Endothelial cell of umbilical vein (primary cell): Measurements from ENCODE around the gene RAB8A. TPM values are rescaled to one million over a fixed set of nuclear protein-coding genes. Genes with fewer than 3 reads are reported as not detected.

Experiments
- BruUV-seq: library from RNA; stranded (reverse); fragments of 400-500 nt; replicated peaks from 2 replicates; lab custom pipeline; 2021; lab: Mats Ljungman, UMichigan
- CTCF ChIA-PET: fragments of 300-600, 350-600 bp; sonication (Branson Sonifier 250); formaldehyde crosslinking; loops from one replicate; lab custom pipeline; 2021; ENCODE audit warnings: antibody characterized with exemption, inconsistent platforms; lab: Charles Lee
- POLR2A ChIA-PET: fragments of 300-600, 350-600 bp; sonication (Branson Sonifier 250); formaldehyde crosslinking; loops from one replicate; lab custom pipeline; 2021; ENCODE audit warnings: antibody characterized with exemption, inconsistent platforms; lab: Charles Lee
- DNase-seq: peaks from one replicate; pipeline ENCODE4 v3.0.0-alpha.2; 2011; ENCODE audit warnings: low read depth, low spot score
- FAIRE-seq: peaks from 2 replicates; lab custom pipeline; 2011; peaks lifted over from hg19 to GRCh38; lab: Jason Lieb, UNC
- H2AFZ ChIP-seq: 2 replicates; pipeline ENCODE4 v1.6.0; 2012; ENCODE audit warnings: low read depth, low read length, control low read depth, inconsistent platforms
- H3K27ac ChIP-seq: 2 replicates; pipeline ENCODE4 v1.5.1; 2011; ENCODE audit warnings: low read depth, mild to moderate bottlenecking, control low read depth, low read length, moderate library complexity; ENCODE audit not compliant: insufficient read depth
- H3K27me3 ChIP-seq, 2 experiments: 2 replicates each; pipeline versions ENCODE4 v1.6.0 to v1.6.1; 2011; ENCODE audit warnings: low read length in 2 of 2, mixed read lengths in 1 of 2; ENCODE audit not compliant: control insufficient read depth in 2 of 2, insufficient read depth in 2 of 2
- H3K36me3 ChIP-seq, 2 experiments: 2 replicates in 1 of 2; 3 replicates in 1 of 2; pipeline ENCODE4 v1.5.1; 2011; ENCODE audit warnings: low read length in 2 of 2, mild to moderate bottlenecking in 1 of 2, moderate library complexity in 1 of 2; ENCODE audit not compliant: control insufficient read depth in 2 of 2, insufficient read depth in 2 of 2; ENCODE audit errors: extremely low read depth in 1 of 2
- H3K4me1 ChIP-seq: 3 replicates; pipeline ENCODE4 v1.5.1; 2011; ENCODE audit warnings: mild to moderate bottlenecking, low read length; ENCODE audit not compliant: control insufficient read depth, insufficient read depth; ENCODE audit errors: extremely low read depth
- H3K4me2 ChIP-seq: 2 replicates; pipeline ENCODE4 v1.6.1; 2011; ENCODE audit warnings: low read length, control low read depth, mixed read lengths; ENCODE audit not compliant: insufficient read depth
- H3K4me3 ChIP-seq, 3 experiments: fragments of 200-600 bp in 1 of 3; sonication (generic), shearing (Covaris generic) in 1 of 3; replicated peaks in 1 of 3; 2 replicates each; pipeline ENCODE4 v1.5.1; 2011 to 2016; ENCODE audit warnings: control low read depth in 3 of 3, low read length in 3 of 3, mild to moderate bottlenecking in 2 of 3, inconsistent platforms in 1 of 3, low read depth in 1 of 3, moderate library complexity in 1 of 3; ENCODE audit not compliant: insufficient read depth in 1 of 3
- H3K79me2 ChIP-seq: 2 replicates; pipeline ENCODE4 v1.6.0; 2012; ENCODE audit warnings: low read length, inconsistent platforms; ENCODE audit not compliant: control insufficient read depth, insufficient read depth
- H3K9ac ChIP-seq: replicated peaks from 2 replicates; pipeline ENCODE3; 2011; ENCODE audit warnings: low read length, control low read depth; ENCODE audit not compliant: insufficient read depth; ENCODE audit errors: extremely low read depth
- H3K9me1 ChIP-seq: replicated peaks from 3 replicates; pipeline ENCODE4 v1.6.0; 2011; ENCODE audit warnings: mild to moderate bottlenecking, low read length; ENCODE audit not compliant: control insufficient read depth, insufficient read depth; ENCODE audit errors: extremely low read depth
- H3K9me3 ChIP-seq: replicated peaks from 2 replicates; pipeline ENCODE4 v1.5.1; 2012; ENCODE audit warnings: low read length, inconsistent platforms; ENCODE audit not compliant: control insufficient read depth, insufficient read depth
- H4K20me1 ChIP-seq: replicated peaks from 2 replicates; pipeline ENCODE3; 2011; ENCODE audit warnings: mild to moderate bottlenecking, low read length; ENCODE audit not compliant: control insufficient read depth, insufficient read depth; ENCODE audit errors: extremely low read depth
- EZH2 ChIP-seq: IDR thresholded peaks from 2 replicates; pipeline ENCODE4 v1.6.1; 2012; ENCODE audit warnings: borderline replicate concordance, low read depth, mild to moderate bottlenecking, moderate library complexity, low read length, inconsistent platforms; ENCODE audit not compliant: severe bottlenecking
- FOS ChIP-seq: IDR thresholded peaks from 2 replicates; pipeline ENCODE4 v1.6.1; 2011; ENCODE audit warnings: mild to moderate bottlenecking, low read length, moderate library complexity, borderline replicate concordance; ENCODE audit not compliant: insufficient read depth
- GATA2 ChIP-seq: IDR thresholded peaks from 2 replicates; pipeline ENCODE4 v1.7.0; 2011; ENCODE audit warnings: low read depth, mild to moderate bottlenecking, moderate library complexity, mixed read lengths, low read length; ENCODE audit not compliant: insufficient read length, insufficient read depth
- JUN ChIP-seq: IDR thresholded peaks from 2 replicates; pipeline ENCODE4 v1.6.1; 2011; ENCODE audit warnings: borderline replicate concordance, low read depth; ENCODE audit not compliant: insufficient read length, insufficient read depth
- MYC ChIP-seq: IDR thresholded peaks from one replicate; pipeline ENCODE4 v1.6.1; 2011; ENCODE audit warnings: mild to moderate bottlenecking, low read depth, low read length
- POLR2AphosphoS5 ChIP-seq: IDR thresholded peaks from 2 replicates; pipeline ENCODE4 v1.6.1; 2012; ENCODE audit warnings: low read depth, mild to moderate bottlenecking, control low read depth, low read length, moderate library complexity; ENCODE audit not compliant: insufficient read depth
- dilution Hi-C: fragments of 300-500 bp; cut with MboI; formaldehyde crosslinking; loops from one replicate; pipeline ENCODE4 v1.15.0; 2019; ENCODE audit warnings: low sequenced_read_pairs; ENCODE audit not compliant: extremely low pct_ligation_motif_present
- intact Hi-C: fragments of 100-400 bp; cut with micrococcal nuclease; formaldehyde crosslinking; loops from one replicate; pipeline ENCODE4 v1.10.0; 2022
- polyA plus RNA-seq, 4 experiments: library from polyadenylated mRNA; depleted of rRNA in 3 of 4; stranded (reverse) in 3 of 4; unstranded in 1 of 4; fragments of >200 nt; gene quantifications; 2 replicates each; pipeline versions ENCODE4 v1.2.1 to v1.2.3, GENCODE V29; 2011 to 2012; ENCODE audit warnings: missing spikeins in 1 of 4
- total RNA-seq: library from RNA; stranded (reverse); gene quantifications from 2 replicates; pipeline ENCODE4 v1.2.3, GENCODE V29; 2021

Gene RAB8A
- total and polyA plus RNA-seq, 2 donors (not counting 3 experiments of a cell fraction or from before 2014, with no cell fraction given), result 81.5 to 107 TPM

DNA sequence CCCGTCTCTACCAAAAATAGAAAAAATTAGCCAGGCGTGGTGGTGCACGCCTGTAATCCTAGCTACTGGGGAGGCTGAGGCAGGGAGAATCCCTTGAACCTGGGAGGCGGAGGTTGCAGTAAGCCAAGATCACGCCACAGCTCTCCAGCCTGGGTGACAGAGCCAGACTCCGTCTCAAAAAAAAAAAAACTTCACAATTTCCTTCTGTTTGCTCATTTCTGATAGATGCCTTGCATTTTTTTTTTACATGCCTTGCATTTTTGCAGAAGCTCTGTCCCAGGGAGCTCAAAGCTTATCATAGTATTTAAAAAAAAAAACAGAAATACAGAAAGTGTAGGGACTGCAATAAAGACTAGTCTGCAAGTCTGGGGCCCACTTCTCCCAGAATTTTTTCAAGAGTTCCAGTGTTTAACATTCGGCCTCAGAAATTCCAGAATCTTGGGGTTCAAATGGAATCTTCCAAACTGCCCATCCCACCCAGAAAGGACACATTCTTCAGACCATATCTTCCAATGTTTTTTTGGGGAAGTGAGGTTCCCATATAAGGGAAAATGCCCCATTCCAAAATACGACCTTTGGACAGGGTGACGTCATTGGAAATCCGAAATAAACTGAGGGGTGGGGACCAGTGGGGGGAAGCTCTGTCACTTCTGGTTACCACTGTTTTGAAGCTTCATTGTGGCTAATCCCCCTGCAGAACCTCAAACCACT, 17.2 kb upstream of the RAB8A start:
- Histone ChIP-seq H3K9me1 (no peaks in the 10 kb centered on the region), H2AFZ (no peak overlapping the region), H3K9me3 (no peaks in the 10 kb centered on the region), H3K27me3 (no peaks in the 10 kb centered on the region), H3K27ac (no peak overlapping the region), H4K20me1 (peaks cover 3% of the 10 kb centered on the region), H3K4me3 (no peak overlapping the region), H3K4me1 (peaks cover 13% of the 10 kb centered on the region), H3K79me2 (peaks cover 44% of the 10 kb centered on the region), H3K36me3 (peaks cover 37 to 56% of the 10 kb centered on the region in 2 experiments), H3K9ac (no peak overlapping the region), H3K4me2 (no peak overlapping the region)
- ChIA-PET POLR2A (interaction anchor here (1.3 kb wide), 1 partner anchor 9 kb away, joined by 5 read pairs; no protein-coding TSS in a partner anchor), CTCF (interaction anchor here (1.3 to 4.1 kb wide), 5 partner anchors 9 to 53 kb away, joined by 4 to 39 read pairs (median 9); no protein-coding TSS in a partner anchor)
- FAIRE-seq (no peak), DNase-seq (no peak)
- TF ChIP-seq MYC (no peak), JUN (no peak), POLR2AphosphoS5 (no peak), FOS (no peak), EZH2 (no peak)
- intact Hi-C loops, result no loop called here
- dilution Hi-C loops, result no loop called here
- BruUV-seq, result no TSS peak

DNA sequence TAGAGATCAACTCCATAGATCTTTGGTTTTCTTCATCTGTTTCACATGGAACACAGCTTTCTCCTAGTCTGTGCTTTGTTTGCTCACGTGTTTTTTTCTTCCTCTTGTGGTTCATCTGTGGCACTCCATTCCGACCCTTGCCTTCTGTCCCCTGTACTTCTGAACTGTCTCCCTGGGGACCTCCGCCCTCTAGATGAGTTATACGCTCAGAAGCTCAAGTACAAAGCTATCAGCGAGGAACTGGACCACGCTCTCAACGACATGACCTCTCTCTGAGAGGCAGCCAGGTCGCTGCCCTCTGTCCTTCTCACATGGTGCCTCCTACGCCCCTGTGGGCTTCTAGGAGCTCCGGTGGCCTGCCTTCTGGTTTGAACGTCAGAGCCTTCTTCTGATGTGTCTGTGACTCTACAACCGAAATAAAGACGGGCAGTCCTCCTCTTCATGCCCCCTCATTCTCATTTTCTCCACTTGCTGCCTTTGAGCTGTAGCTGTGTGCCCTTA, 16.6 kb upstream of the RAB8A start:
- ChIA-PET CTCF (interaction anchor here (1.2 to 4.1 kb wide), 7 partner anchors 9 to 87 kb away, joined by 3 to 39 read pairs (median 5); no protein-coding TSS in a partner anchor), POLR2A (interaction anchor here (1.3 to 1.8 kb wide), 2 partner anchors 9 to 10 kb away, joined by 5 to 7 read pairs; no protein-coding TSS in a partner anchor)
- intact Hi-C loops (no loop called here), dilution Hi-C loops (no loop called here)
- TF ChIP-seq GATA2 (no peak), POLR2AphosphoS5 (peak; percentile 18), JUN (no peak), EZH2 (no peak), FOS (no peak), MYC (no peak)
- no peak overlapping the region for H3K9ac ChIP-seq
- no peaks in the 10 kb centered on the region for H3K9me3 ChIP-seq
- H3K4me1 ChIP-seq, result peaks cover 13% of the 10 kb centered on the region
- H2AFZ ChIP-seq, result no peak overlapping the region
- FAIRE-seq (no peak), DNase-seq (no peak)
- H3K4me2 ChIP-seq, result no peak overlapping the region
- peaks cover 38 to 55% of the 10 kb centered on the region in 2 experiments for H3K36me3 ChIP-seq
- H3K4me3 ChIP-seq, result no peak overlapping the region
- H4K20me1 ChIP-seq, result peaks cover 3% of the 10 kb centered on the region
- no peaks in the 10 kb centered on the region for H3K9me1 ChIP-seq
- BruUV-seq, result no TSS peak
- peaks cover 39% of the 10 kb centered on the region for H3K79me2 ChIP-seq
- H3K27ac ChIP-seq, result no peak overlapping the region
- H3K27me3 ChIP-seq, result no peaks in the 10 kb centered on the region
